NCI-H510A (cell line): ENCODE measurements around the gene MMP21.

ENCODE experiments used
- DNase-seq: peaks from one replicate; lab custom pipeline; 2025; lab: John Stamatoyannopoulos, UW

Gene MMP21, protein sequence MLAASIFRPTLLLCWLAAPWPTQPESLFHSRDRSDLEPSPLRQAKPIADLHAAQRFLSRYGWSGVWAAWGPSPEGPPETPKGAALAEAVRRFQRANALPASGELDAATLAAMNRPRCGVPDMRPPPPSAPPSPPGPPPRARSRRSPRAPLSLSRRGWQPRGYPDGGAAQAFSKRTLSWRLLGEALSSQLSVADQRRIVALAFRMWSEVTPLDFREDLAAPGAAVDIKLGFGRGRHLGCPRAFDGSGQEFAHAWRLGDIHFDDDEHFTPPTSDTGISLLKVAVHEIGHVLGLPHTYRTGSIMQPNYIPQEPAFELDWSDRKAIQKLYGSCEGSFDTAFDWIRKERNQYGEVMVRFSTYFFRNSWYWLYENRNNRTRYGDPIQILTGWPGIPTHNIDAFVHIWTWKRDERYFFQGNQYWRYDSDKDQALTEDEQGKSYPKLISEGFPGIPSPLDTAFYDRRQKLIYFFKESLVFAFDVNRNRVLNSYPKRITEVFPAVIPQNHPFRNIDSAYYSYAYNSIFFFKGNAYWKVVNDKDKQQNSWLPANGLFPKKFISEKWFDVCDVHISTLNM

DNA sequence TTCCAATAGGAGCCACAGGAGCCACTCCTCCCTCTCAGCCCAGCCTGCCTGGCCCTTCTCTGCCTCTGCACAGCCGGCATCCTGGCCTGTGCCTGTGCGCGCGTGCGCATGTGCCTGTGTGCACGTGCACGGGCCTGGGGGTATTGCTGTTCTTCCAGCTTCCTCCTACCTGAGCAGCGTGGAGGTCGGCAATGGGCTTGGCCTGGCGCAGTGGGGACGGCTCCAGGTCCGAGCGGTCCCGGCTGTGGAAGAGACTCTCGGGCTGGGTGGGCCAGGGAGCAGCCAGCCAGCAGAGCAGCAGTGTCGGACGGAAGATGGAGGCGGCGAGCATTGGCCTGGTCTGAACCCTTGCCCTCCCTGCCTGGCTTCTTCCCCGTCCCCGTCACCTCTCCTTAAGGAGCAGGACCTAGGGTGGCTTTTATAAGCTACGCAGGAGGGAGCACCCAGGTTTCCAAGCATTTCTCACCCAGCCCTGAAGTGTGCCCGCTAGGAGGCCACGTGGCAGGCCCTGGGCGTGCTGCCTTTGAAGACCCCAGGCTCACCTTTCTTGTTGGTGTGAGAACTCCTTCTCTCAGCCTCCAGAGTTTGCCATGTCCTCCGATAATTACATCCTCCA lies at the start of gene MMP21:
TSS of gene MMP21 (minus strand) at position 331 of the 616 bp plus-strand sequence. CDS start at position 331, 0 bp downstream.
- no peak for DNase-seq

DNA sequence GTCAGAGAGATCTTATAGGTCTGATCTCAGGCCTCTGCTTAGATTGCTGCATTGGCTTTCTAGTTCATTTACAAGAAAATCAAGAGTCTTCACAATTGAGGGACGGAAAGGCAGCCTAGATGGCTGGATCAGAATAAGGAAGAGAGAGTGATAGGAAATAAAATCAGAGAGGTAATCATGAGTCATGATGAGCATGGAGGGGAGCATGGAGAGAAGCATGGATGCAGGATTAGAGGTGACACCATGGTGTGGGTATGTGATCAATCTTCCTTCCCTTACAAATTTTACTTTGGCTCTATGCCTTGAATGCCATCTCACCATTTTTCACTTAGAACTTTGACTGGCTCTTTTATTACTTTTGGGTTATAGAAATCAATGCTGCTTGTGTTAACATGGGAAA lies 49.1 kb upstream of the MMP21 start:
- DNase-seq = no peak

DNA sequence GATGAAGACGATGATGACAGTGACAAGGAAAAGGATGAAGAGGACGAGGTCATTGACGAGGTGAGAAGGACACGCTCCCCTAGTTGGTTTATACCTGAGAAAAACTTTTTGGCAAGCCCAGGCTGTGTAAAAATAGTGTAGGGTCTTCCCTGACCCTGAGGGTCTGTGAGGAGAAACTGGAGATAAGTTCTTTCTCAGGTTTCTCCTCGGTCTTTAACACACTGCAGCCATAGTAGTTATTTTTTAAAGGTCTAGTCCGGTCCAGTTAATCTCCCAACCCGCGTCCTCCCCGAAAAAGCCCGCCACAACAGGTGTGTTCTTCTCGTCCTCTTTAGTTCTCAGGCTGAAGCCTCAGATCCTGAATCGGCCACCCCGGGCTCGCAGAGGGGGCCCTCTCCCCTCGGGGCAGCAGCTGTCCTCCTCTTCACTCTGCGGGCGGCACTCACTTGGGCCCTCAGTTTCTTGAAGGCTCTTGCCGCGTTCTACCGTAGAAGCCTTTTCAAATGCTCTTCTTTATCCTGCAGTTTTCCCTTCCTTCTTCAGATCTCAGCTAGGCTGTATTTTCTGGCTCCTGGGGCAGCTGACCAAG lies 48.1 kb upstream of the MMP21 start:
- DNase-seq = no peak

- peak; percentile 78 for DNase-seq
Observed at GRCh38 chr10:125822878-125823662, 47.4 kb upstream of the MMP21 start, which contains the start of the genes BCCIP and UROS. TSS of gene BCCIP (plus strand) at chr10:125823546. CDS start at chr10:125823558, 12 bp downstream. TSS of gene UROS (minus strand) at chr10:125823258. CDS start at chr10:125816499, 6,759 bp downstream.

GRCh38 chr10:125820701-125821100 lies 45.1 kb upstream of the MMP21 start:
- no peak for DNase-seq

GRCh38 chr10:125817337-125817946 lies 41.8 kb upstream of the MMP21 start:
- no peak for DNase-seq

GRCh38 chr10:125816548-125816947 lies 40.9 kb upstream of the MMP21 start:
- DNase-seq = no peak

GRCh38 chr10:125815764-125816163 lies 40.1 kb upstream of the MMP21 start:
- no peak for DNase-seq

DNA sequence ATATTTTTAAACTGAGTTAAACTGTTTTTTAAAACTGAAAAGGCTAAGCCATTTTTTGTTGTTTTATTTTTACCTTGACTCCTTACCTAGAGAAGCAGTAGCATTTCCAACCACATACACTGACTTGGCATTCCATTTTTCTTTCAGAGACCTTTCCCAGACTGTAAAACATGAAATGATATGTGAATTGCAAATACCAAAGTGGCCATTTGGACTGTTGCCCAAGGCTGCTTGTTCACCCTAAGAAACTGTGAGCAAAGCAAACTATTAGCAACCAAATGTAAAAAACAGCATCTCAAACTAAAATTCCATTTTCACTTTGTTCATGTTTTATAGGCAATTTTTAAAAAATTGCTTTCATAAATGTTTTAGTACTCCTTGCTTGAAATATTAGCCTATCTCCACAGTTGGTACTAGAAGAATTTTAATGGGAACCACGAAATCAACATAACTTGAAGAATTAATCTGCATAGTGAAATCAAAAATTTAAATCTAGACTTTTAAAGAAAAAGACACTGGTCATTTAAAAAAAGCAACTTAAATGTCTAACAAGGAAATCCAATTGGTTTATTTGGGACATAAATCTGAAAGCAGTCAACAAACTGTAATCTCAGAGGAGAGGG lies 36.6 kb upstream of the MMP21 start:
- DNase-seq = no peak

DNA sequence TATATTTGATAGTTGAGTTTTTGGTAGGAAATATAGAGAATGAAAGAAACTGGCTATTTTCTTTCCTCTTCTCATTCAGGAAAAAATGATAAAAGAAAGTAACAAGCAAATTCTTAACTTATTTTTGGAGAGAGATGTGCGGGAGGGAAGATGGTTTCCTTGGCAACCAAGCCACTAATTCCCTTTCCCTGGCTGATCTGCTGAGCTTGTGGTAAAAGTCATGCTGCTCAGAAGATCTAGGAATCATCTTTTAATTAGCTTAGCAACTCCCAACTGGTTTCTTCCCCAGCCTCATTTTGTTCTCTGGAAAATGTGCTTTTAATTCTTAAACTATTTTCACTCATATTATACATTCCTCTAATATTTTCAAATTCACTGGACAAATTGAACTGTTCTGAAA lies 35.6 kb upstream of the MMP21 start:
- no peak for DNase-seq

GRCh38 chr10:125808047-125808446 lies 32.4 kb upstream of the MMP21 start:
- no peak for DNase-seq

GRCh38 chr10:125802739-125803138 lies 27.1 kb upstream of the MMP21 start:
- DNase-seq = no peak

GRCh38 chr10:125802131-125802530 lies 26.5 kb upstream of the MMP21 start:
- DNase-seq = no peak

DNA sequence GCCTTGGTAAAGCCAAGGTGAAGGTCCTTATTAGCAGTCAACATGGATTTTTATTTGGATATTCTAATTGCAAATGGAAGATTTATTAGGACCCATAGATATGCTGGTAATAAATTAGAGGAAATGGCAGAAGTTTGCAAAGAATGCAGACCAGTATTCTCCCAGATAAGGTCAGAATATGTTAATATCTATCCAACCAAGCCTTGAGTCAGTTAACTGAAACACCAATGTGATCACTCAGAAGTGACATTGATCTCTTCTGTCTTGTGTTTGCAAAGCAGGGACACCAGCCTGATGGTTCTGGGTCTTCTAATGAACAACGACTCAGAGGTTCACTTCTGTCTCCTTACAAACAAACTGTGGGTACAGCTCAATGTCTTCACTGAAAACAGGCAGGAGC lies 26.0 kb upstream of the MMP21 start:
- DNase-seq = no peak

DNA sequence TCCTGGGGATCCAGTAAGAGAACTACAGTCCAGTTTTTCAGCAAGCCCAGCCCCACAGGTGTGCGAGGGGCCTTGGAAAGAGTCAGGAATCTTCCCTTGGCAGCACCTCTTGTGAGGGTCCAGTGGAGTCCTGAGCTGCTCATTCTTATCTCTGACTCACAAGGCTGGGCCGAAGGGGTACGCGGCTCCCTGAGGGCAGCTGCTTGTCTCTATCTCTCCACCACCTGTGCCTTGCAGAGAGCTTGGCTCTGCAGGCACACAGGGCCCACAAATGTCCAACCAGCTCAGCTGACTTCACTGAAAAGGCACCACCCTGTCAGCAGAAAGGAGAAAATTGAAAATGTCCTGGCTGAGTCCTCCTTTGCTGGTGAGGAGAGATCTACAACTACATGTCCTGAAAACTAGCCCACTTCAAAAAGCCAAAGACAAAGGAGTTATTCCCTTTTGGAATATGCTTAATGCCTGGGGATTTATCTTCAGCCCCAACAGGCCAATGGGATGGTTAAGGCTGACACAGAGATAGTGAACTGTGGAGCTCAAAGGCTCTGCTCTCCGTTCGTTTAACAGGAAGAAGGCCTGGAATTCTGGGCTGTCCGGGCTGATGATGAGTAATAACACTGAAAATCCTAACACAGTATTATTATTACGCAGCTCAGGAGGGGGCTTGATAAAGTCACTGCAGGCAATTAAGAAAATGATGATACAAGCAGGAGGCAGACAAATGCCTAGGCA lies 24.0 kb upstream of the MMP21 start:
- DNase-seq = no peak

DNA sequence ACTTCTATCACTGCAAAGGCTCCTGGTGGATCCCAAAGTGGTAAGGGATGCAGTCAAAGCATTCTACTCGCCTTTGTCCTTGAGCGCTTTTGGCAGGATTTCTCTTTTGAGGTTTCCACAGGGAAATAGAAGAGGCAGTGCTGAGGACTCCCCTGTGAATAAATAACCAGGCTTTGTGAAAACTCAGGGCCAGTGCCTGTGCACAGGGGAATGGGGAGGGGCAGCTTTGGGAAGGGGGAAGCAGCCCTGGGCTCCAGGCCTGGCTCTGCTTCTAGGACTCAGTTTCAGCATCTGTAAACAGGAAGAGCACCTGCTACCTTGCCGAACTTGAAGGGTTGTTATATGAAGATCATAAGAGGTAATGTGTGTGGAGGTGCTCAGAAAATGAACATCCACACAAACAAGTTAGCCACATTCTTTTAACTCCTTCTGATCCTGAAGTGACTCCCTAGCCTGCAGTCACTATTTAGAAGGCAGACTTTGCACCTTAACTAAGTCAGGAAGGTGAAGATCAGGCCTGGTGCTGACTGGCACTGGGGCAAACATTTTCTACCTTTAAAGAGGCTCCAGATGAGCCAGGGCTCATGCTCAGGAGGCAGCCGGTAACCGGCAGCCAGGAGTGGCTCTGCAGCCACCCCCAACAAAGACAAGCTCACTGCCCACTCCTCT lies 22.5 kb upstream of the MMP21 start:
- DNase-seq = no peak

DNA sequence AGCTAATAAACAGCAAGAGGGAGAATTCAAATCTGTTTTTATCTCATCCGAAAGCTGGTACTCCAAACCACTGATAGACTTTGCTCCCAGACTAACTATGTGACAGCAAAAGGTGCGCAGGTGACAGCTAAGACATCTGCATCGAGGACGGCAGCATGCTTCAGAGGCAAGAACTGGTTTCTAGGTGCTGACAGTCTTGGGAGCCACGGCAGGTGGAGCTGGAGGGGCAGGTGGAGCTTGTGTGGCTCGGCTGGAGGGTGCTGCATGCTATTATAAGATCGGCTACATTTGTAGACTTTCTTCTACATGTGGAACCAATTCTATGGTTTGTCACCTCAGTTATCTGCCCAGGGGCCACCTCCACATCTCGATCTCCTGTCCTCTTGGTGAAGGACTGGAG lies 21.8 kb upstream of the MMP21 start:
- no peak for DNase-seq

- DNase-seq = no peak
Observed at GRCh38 chr10:125795637-125796190, 20.1 kb upstream of the MMP21 start.

GRCh38 chr10:125795128-125795527 lies 19.5 kb upstream of the MMP21 start:
- no peak for DNase-seq
